Measurements from ENCODE around the gene NR2F1-AS1.

- TF ChIP-seq, protein P1, sequence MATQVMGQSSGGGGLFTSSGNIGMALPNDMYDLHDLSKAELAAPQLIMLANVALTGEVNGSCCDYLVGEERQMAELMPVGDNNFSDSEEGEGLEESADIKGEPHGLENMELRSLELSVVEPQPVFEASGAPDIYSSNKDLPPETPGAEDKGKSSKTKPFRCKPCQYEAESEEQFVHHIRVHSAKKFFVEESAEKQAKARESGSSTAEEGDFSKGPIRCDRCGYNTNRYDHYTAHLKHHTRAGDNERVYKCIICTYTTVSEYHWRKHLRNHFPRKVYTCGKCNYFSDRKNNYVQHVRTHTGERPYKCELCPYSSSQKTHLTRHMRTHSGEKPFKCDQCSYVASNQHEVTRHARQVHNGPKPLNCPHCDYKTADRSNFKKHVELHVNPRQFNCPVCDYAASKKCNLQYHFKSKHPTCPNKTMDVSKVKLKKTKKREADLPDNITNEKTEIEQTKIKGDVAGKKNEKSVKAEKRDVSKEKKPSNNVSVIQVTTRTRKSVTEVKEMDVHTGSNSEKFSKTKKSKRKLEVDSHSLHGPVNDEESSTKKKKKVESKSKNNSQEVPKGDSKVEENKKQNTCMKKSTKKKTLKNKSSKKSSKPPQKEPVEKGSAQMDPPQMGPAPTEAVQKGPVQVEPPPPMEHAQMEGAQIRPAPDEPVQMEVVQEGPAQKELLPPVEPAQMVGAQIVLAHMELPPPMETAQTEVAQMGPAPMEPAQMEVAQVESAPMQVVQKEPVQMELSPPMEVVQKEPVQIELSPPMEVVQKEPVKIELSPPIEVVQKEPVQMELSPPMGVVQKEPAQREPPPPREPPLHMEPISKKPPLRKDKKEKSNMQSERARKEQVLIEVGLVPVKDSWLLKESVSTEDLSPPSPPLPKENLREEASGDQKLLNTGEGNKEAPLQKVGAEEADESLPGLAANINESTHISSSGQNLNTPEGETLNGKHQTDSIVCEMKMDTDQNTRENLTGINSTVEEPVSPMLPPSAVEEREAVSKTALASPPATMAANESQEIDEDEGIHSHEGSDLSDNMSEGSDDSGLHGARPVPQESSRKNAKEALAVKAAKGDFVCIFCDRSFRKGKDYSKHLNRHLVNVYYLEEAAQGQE (IDR thresholded peaks at IDR 0.05; ENCODE audit: insufficient read depth in 1 of 2, low read depth in 2 of 2, low read length in 2 of 2): no peak
- no peak for TF ChIP-seq POLR2AphosphoS5 (IDR thresholded peaks at IDR 0.05; ENCODE audit: low read depth, low read length)
These were observed 69.6 kb downstream of the NR2F1-AS1 start for GRCh38 chr5:93511445-93511844.
